SK-N-MC (cell line): Measurements from ENCODE around the gene THSD8.

Source experiments
- DNase-seq: peaks from one replicate; pipeline ENCODE4 v3.0.0-alpha.2; 2011; ENCODE audit warnings: low read depth, low spot score
- H3K27ac ChIP-seq: fragments of 200-600 bp; sonication (generic); 2 replicates; pipeline ENCODE4 v1.5.1; 2016; ENCODE audit warnings: mixed run types
- H3K36me3 ChIP-seq: fragments of 200-600 bp; sonication (generic); 2 replicates; pipeline ENCODE4 v1.6.1; 2017; ENCODE audit warnings: antibody characterized with exemption, low read length, mixed read lengths; ENCODE audit not compliant: insufficient read depth
- H3K4me3 ChIP-seq: fragments of 200-600 bp; sonication (generic); 2 replicates; pipeline ENCODE4 v1.5.1; 2016
- H3K9ac ChIP-seq: fragments of 200-600 bp; sonication (generic); 2 replicates; pipeline ENCODE4 v1.8.0; 2017; ENCODE audit warnings: mixed run types, mixed read lengths; ENCODE audit not compliant: insufficient read length
- H3K9me3 ChIP-seq: fragments of 200-600 bp; sonication (generic); 2 replicates; pipeline ENCODE4 v1.6.1; 2017; ENCODE audit warnings: low read depth, mild to moderate bottlenecking, antibody characterized with exemption, low read length, moderate library complexity, mixed read lengths
- EZH2 ChIP-seq: fragments of 200-600 bp; sonication (generic); IDR thresholded peaks from one replicate; pipeline ENCODE4 v1.6.1; 2017; ENCODE audit warnings: antibody characterized with exemption
- FOXP2 ChIP-seq: optimal IDR thresholded peaks from 2 replicates; pipeline ENCODE3; 2011; ENCODE audit warnings: mild to moderate bottlenecking, moderate library complexity; ENCODE audit not compliant: insufficient read depth; ENCODE audit errors: extremely low read length, control extremely low read depth
- POLR2AphosphoS5 ChIP-seq: IDR thresholded peaks from 2 replicates; pipeline ENCODE4 v1.6.1; 2012; ENCODE audit warnings: mild to moderate bottlenecking, low read depth, low read length, borderline replicate concordance

The THSD8 gene

GRCh38 chr19:12783849-12784393 is 17.9 kb upstream of the THSD8 start:
- Histone ChIP-seq H3K27ac (peak overlapping the region; percentile 93), H3K4me3 (no peak overlapping the region), H3K9ac (no peak overlapping the region), H3K36me3 (no peaks in the 10 kb centered on the region), H3K9me3 (no peaks in the 10 kb centered on the region)
- DNase-seq, result no peak
- TF ChIP-seq FOXP2 (no peak), EZH2 (no peak), POLR2AphosphoS5 (no peak)

GRCh38 chr19:12784394-12784870 is 17.4 kb upstream of the THSD8 start:
- Histone ChIP-seq H3K27ac (peak overlapping the region; percentile 93), H3K9me3 (no peaks in the 10 kb centered on the region), H3K4me3 (no peak overlapping the region), H3K9ac (no peak overlapping the region), H3K36me3 (no peaks in the 10 kb centered on the region)
- TF ChIP-seq EZH2 (no peak), FOXP2 (no peak), POLR2AphosphoS5 (no peak)
- no peak for DNase-seq

GRCh38 chr19:12784871-12785430 is 16.9 kb upstream of the THSD8 start:
- DNase-seq, result no peak
- Histone ChIP-seq H3K4me3 (no peak overlapping the region), H3K27ac (peak overlapping the region; percentile 93), H3K9me3 (no peaks in the 10 kb centered on the region), H3K36me3 (no peaks in the 10 kb centered on the region), H3K9ac (no peak overlapping the region)
- TF ChIP-seq EZH2 (no peak), POLR2AphosphoS5 (no peak), FOXP2 (no peak)

GRCh38 chr19:12785431-12786031 is 16.3 kb upstream of the THSD8 start:
- peak overlapping the region; percentile 93 for H3K27ac ChIP-seq
- peak overlapping the region; percentile 47 for H3K9ac ChIP-seq
- H3K9me3 ChIP-seq, result no peaks in the 10 kb centered on the region
- no peak for DNase-seq
- H3K4me3 ChIP-seq, result no peak overlapping the region
- H3K36me3 ChIP-seq, result no peaks in the 10 kb centered on the region
- TF ChIP-seq POLR2AphosphoS5 (no peak), EZH2 (no peak), FOXP2 (no peak)

DNA sequence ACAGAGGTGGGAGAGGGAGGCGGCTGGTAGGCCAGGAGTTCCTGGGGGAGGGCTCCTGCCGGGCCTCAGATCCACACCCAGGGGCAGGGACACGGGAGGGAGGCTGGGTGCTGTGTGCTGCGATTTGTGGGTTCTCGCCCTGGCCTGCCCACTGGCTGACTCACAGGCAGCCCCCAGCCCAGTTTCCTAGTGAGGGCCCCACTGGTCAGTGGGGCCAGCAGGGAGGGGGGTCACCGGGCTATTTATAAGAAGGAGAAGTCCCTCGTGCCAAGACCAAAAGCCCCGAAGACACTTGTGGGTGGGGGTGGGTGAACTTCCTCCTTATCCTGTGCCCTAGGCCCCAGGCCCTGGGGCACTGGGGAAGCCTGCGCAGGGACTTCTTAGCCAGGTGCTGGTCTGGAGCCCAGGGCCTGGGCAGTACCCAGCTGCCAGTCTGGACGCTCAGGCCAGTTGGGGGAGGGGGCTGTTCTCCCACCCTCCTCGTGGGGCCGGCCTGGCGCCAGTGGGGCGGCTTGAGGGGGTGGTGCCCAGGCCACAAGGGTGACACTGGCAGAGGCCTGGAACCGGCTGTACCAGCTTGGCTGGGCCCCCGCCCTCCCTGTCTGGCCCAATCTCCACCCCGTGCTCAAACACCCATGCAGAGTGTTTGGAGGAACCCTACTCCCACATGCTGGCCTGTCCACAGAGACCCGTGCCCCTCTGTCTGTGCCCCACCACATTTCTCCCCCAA is 15.6 kb upstream of the THSD8 start:
- H3K4me3 ChIP-seq, result no peak overlapping the region
- H3K27ac ChIP-seq, result peak overlapping the region; percentile 93
- H3K36me3 ChIP-seq, result no peaks in the 10 kb centered on the region
- H3K9ac ChIP-seq, result peak overlapping the region; percentile 47
- no peaks in the 10 kb centered on the region for H3K9me3 ChIP-seq
- DNase-seq, result no peak
- TF ChIP-seq EZH2 (no peak), POLR2AphosphoS5 (no peak), FOXP2 (no peak)

DNA sequence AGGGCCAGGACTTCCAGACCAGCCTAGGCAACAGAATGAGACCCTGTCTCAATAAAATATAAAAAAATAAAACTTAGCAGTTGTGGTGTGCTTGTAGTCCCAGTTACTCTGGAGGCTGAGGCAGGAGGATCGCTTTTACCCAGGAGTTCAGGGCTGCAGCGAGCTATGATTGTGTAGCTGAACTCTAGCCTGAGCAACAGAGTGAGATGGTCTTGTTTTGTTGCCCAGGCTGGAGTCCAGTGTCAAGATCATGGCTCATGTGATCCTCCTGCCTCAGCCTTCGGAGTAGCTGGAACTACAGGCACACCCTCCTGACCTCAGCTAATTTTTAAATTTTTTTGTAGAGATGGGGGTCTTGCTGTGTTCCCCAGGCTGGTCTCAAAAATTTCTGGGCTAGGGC is 14.9 kb upstream of the THSD8 start:
- Histone ChIP-seq H3K9me3 (no peaks in the 10 kb centered on the region), H3K36me3 (no peaks in the 10 kb centered on the region), H3K9ac (no peak overlapping the region), H3K4me3 (no peak overlapping the region), H3K27ac (peak overlapping the region; percentile 93)
- DNase-seq, result no peak
- no peak for TF ChIP-seq FOXP2
- TF ChIP-seq POLR2AphosphoS5, result no peak
- TF ChIP-seq EZH2, result no peak

- no peak for TF ChIP-seq EZH2
- TF ChIP-seq POLR2AphosphoS5, result no peak
- no peak for TF ChIP-seq FOXP2
- Histone ChIP-seq H3K9me3 (no peaks in the 10 kb centered on the region), H3K4me3 (no peak overlapping the region), H3K36me3 (no peaks in the 10 kb centered on the region), H3K9ac (no peak overlapping the region), H3K27ac (peak overlapping the region; percentile 93)
- DNase-seq, result no peak
Measured at GRCh38 chr19:12787458-12787857, 14.4 kb upstream of the THSD8 start.

- no peak for DNase-seq
- H3K9me3 ChIP-seq, result no peaks in the 10 kb centered on the region
- no peak for TF ChIP-seq EZH2
- TF ChIP-seq POLR2AphosphoS5, result no peak
- TF ChIP-seq FOXP2, result no peak
- peak overlapping the region; percentile 97 for H3K27ac ChIP-seq
- peak overlapping the region; percentile 70 for H3K9ac ChIP-seq
- no peaks in the 10 kb centered on the region for H3K36me3 ChIP-seq
- H3K4me3 ChIP-seq, result peak overlapping the region; percentile 97
Measured at GRCh38 chr19:12788042-12788681, 13.7 kb upstream of the THSD8 start.
